Measurements from ENCODE around the gene TMEM40. TPM values are rescaled to one million over a fixed set of nuclear protein-coding genes. Genes with fewer than 3 reads are reported as not detected.

TMEM40 gene
- total RNA-seq, 4 donors from 2014 or later, result 47.7 to 82.2 (median 63.8) TPM

DNA sequence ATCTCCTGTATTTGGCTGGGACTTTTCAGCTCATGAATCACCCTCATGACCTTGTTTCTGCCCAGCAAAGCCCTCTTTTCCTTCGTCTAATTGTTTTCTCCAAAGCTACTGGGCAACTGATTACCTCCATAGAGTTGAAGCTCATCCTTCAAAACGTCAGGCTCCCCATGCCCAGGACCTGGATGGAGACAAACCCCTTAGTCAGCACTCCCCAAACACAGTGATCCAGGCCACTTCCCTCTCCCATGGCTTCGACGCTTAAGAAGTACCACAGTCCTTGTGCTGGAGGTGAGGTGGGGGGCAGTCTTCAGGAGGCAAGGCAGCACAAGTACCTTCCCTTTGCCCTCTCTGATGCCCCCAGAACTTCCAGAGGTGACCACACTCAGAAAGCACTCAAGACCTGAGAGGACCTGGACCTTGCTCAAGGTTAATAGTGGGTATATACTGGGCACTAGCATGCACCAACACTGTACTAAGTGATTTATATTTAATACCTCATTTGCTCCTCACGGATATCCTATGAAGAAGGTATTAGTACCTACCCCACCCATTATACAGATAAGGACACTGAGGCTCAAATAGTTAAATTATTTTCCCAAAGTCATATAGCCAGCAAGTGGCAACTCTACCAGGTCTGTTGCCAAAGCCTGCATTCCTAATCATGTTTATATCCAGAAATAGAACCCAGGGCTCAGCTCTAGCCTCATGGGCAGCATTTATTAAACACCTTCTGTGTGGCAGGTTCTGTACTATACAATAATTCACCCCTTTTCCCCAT, 16.5 kb downstream of the TMEM40 start:
- no peak overlapping the region for H3K4me3 ChIP-seq
- no peak overlapping the region for H3K27ac ChIP-seq
- H3K27me3 ChIP-seq, result no peaks in the 10 kb centered on the region
- DNase-seq (ENCODE audit: low spot score in 2 of 2), result no peak
- peaks cover 6% of the 10 kb centered on the region for H3K36me3 ChIP-seq
- WGBS, result 82% methylated on average over 5 of the region's 5 CpGs
- H3K4me1 ChIP-seq, result no peaks in the 10 kb centered on the region
- TF ChIP-seq POLR2AphosphoS5 (IDR thresholded peaks at IDR 0.05) (no peak), POLR2A (IDR thresholded peaks at IDR 0.05) (no peak), EP300 (IDR thresholded peaks at IDR 0.05) (no peak)
- TF ChIP-seq, protein P1, sequence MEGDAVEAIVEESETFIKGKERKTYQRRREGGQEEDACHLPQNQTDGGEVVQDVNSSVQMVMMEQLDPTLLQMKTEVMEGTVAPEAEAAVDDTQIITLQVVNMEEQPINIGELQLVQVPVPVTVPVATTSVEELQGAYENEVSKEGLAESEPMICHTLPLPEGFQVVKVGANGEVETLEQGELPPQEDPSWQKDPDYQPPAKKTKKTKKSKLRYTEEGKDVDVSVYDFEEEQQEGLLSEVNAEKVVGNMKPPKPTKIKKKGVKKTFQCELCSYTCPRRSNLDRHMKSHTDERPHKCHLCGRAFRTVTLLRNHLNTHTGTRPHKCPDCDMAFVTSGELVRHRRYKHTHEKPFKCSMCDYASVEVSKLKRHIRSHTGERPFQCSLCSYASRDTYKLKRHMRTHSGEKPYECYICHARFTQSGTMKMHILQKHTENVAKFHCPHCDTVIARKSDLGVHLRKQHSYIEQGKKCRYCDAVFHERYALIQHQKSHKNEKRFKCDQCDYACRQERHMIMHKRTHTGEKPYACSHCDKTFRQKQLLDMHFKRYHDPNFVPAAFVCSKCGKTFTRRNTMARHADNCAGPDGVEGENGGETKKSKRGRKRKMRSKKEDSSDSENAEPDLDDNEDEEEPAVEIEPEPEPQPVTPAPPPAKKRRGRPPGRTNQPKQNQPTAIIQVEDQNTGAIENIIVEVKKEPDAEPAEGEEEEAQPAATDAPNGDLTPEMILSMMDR (IDR thresholded peaks at IDR 0.05), result no peak
- no peaks in the 10 kb centered on the region for H3K9me3 ChIP-seq

DNA sequence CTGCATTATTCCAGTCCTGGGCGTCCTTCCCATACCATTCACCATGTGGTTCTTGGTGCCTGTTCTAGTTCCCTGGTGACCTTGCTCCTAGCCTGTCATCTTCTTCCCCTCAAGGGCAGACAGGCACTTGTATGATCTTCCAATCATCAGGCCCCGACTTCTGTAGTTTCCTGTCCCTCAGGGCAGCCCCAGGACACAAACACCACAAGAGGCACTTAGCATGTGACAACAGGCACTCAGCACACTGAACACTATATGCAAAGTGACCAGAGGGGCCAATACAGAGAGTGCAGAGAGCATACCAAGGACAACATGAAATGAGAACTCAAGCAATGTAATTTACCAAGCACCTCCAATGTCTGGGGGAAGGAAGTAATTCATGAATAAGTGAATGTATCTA, 17.9 kb downstream of the TMEM40 start:
- TF ChIP-seq POLR2AphosphoS5 (IDR thresholded peaks at IDR 0.05), result no peak
- TF ChIP-seq POLR2A (IDR thresholded peaks at IDR 0.05), result no peak
- TF ChIP-seq, protein P1 (IDR thresholded peaks at IDR 0.05), result no peak
- H3K27ac ChIP-seq, result no peak overlapping the region
- no peaks in the 10 kb centered on the region for H3K9me3 ChIP-seq
- 76% methylated on average over 2 of the region's 2 CpGs for WGBS
- H3K4me1 ChIP-seq, result no peaks in the 10 kb centered on the region
- H3K27me3 ChIP-seq, result no peaks in the 10 kb centered on the region
- peaks cover 6% of the 10 kb centered on the region for H3K36me3 ChIP-seq
- no peak overlapping the region for H3K4me3 ChIP-seq
- DNase-seq (ENCODE audit: low spot score in 2 of 2), result no peak

DNA sequence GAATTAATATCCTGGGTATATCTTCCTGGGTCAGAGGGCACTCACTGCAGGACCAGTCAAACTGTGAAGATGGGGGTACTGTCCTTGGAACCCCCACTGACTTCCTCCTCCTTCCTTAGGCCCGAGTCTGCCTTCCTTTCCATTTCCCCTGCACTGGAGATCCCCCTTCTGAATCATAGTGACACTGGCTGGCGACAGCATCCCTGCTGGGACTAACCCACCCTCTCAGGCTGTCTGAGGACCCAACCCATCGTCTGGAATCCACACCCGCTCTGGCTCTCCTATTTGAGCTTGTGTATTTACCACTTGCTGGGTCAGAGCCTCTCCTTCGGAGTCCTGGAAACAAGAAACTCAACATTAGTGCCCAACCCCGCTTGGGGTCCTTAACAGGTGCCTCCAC, 21.2 kb downstream of the TMEM40 start:
- Histone ChIP-seq H3K27ac (no peak overlapping the region), H3K4me1 (no peaks in the 10 kb centered on the region), H3K27me3 (no peaks in the 10 kb centered on the region), H3K4me3 (no peak overlapping the region), H3K36me3 (peaks cover 8% of the 10 kb centered on the region), H3K9me3 (no peaks in the 10 kb centered on the region)
- WGBS, result 84% methylated on average over 6 of the region's 6 CpGs
- no peak for DNase-seq (ENCODE audit: low spot score in 2 of 2)
- TF ChIP-seq, protein P1 (IDR thresholded peaks at IDR 0.05), result no peak
- TF ChIP-seq EP300 (IDR thresholded peaks at IDR 0.05) (no peak), POLR2A (IDR thresholded peaks at IDR 0.05) (no peak), POLR2AphosphoS5 (IDR thresholded peaks at IDR 0.05) (no peak)

DNA sequence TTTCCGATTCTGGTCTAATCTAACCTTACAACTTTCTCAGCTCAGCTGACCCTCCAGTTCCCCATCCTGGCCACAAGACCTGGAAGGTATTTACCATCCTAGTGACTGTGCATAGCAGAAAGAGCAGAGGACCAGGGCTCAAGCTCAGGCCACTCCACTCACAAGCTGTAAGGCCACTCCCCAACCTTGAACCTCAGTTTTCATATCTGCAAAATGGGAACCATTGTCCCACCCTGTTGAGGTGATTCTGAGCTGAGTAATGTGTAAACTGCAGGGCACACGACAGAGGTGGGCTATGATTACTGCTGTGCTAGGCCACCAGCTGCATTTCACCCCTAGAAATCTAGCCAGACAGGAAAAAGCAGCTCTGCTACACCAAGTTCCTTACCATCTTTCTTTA, 21.7 kb downstream of the TMEM40 start:
- 91% methylated on average over 2 of the region's 2 CpGs for WGBS
- Histone ChIP-seq H3K36me3 (peaks cover 5% of the 10 kb centered on the region), H3K27me3 (no peaks in the 10 kb centered on the region), H3K4me3 (no peak overlapping the region), H3K4me1 (no peaks in the 10 kb centered on the region), H3K27ac (no peak overlapping the region), H3K9me3 (no peaks in the 10 kb centered on the region)
- no peak for TF ChIP-seq EP300 (IDR thresholded peaks at IDR 0.05)
- TF ChIP-seq, protein P1 (IDR thresholded peaks at IDR 0.05), result no peak
- no peak for TF ChIP-seq POLR2A (IDR thresholded peaks at IDR 0.05)
- TF ChIP-seq POLR2AphosphoS5 (IDR thresholded peaks at IDR 0.05), result no peak
- no peak for DNase-seq (ENCODE audit: low spot score in 2 of 2)

DNA sequence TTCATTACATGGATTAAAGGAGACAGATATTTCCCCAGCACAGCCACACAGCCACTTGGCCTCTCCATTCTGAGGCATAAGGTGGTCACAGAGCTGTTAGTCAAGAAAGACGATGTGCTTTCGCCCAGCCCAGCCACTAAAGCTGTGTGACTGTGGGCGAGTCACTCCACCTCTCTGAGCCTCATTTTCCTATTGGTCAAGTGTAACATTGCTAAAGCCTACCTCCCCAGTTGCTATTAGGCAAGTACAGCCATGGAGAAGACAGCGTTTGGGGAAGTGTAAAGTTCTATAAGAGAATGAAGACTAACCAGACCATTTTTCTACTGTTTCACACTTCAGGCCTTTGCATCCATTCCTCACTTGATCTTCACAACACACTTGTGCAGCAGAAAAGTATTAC, 24.1 kb downstream of the TMEM40 start:
- Histone ChIP-seq H3K4me1 (no peaks in the 10 kb centered on the region), H3K27ac (no peak overlapping the region), H3K27me3 (no peaks in the 10 kb centered on the region), H3K36me3 (peaks cover 5% of the 10 kb centered on the region), H3K9me3 (no peaks in the 10 kb centered on the region), H3K4me3 (no peak overlapping the region)
- 93% methylated on average over 4 of the region's 4 CpGs for WGBS
- no peak for DNase-seq (ENCODE audit: low spot score in 2 of 2)
- TF ChIP-seq POLR2AphosphoS5 (IDR thresholded peaks at IDR 0.05) (no peak), EP300 (IDR thresholded peaks at IDR 0.05) (no peak), POLR2A (IDR thresholded peaks at IDR 0.05) (no peak)
- TF ChIP-seq, protein P1 (IDR thresholded peaks at IDR 0.05), result no peak

Data from suprapubic skin (tissue), 4 donors.